H54 (cell line): ENCODE measurements around the gene MIX23.

Experiments
- DNase-seq: peaks from one replicate; pipeline ENCODE4 v3.0.0; 2011; ENCODE audit warnings: low spot score, mixed read lengths; ENCODE audit not compliant: insufficient read length
- FAIRE-seq: peaks from 3 replicates; lab custom pipeline; 2011; peaks lifted over from hg19 to GRCh38; lab: Jason Lieb, UNC
- POLR2A ChIP-seq: IDR thresholded peaks from 2 replicates; pipeline ENCODE4 v1.6.1; 2011; ENCODE audit warnings: low read depth, mild to moderate bottlenecking, low read length

MIX23 gene

GRCh38 chr3:122382888-122383666 lies at the start of gene MIX23:
Gene MIX23, minus strand, starts transcription at chr3:122383231. Its CDS starts 7 bp downstream, at chr3:122383224.
- peak; percentile 60 for TF ChIP-seq POLR2A
- FAIRE-seq (peak; percentile 88), DNase-seq (peak; percentile 69)

- no peak for DNase-seq
- no peak for TF ChIP-seq POLR2A
- no peak for FAIRE-seq
Measured at GRCh38 chr3:122430371-122430770, 47.3 kb upstream of the MIX23 start.

- TF ChIP-seq POLR2A, result no peak
- DNase-seq (no peak), FAIRE-seq (peak; percentile 58)
Measured at GRCh38 chr3:122427857-122428471, 44.9 kb upstream of the MIX23 start.

GRCh38 chr3:122421836-122422235 lies 38.8 kb upstream of the MIX23 start:
- peak; percentile 70 for FAIRE-seq
- no peak for TF ChIP-seq POLR2A

GRCh38 chr3:122421101-122421500 lies 38.1 kb upstream of the MIX23 start:
- TF ChIP-seq POLR2A, result no peak
- FAIRE-seq (no peak), DNase-seq (no peak)

More at GRCh38 chr3:122421836-122422235, 38.8 kb upstream of the MIX23 start:
- no peak for DNase-seq

- FAIRE-seq (no peak), DNase-seq (no peak)
- no peak for TF ChIP-seq POLR2A
Measured at GRCh38 chr3:122416966-122417365, 33.9 kb upstream of the MIX23 start.

- peak; percentile 49 for TF ChIP-seq POLR2A
- DNase-seq (peak; percentile 77), FAIRE-seq (peak; percentile 97)
Measured at GRCh38 chr3:122415762-122416654, 33.0 kb upstream of the MIX23 start, which contains the start of gene WDR5B. Gene WDR5B, minus strand, starts transcription at chr3:122416062. Its CDS starts 534 bp downstream, at chr3:122415528.

GRCh38 chr3:122415104-122415744 lies 32.2 kb upstream of the MIX23 start:
- DNase-seq (peak; percentile 23), FAIRE-seq (peak; percentile 87)
- TF ChIP-seq POLR2A, result no peak

GRCh38 chr3:122414391-122414790 lies 31.4 kb upstream of the MIX23 start:
- FAIRE-seq, result no peak
- no peak for TF ChIP-seq POLR2A
- DNase-seq, result no peak

- no peak for TF ChIP-seq POLR2A
- FAIRE-seq (no peak), DNase-seq (no peak)
Measured at GRCh38 chr3:122410639-122411038, 27.6 kb upstream of the MIX23 start.

GRCh38 chr3:122410111-122410510 lies 27.1 kb upstream of the MIX23 start:
- DNase-seq, result no peak
- FAIRE-seq, result no peak
- TF ChIP-seq POLR2A, result no peak

- FAIRE-seq (no peak), DNase-seq (no peak)
- TF ChIP-seq POLR2A, result no peak
Measured at GRCh38 chr3:122409446-122409845, 26.4 kb upstream of the MIX23 start.

GRCh38 chr3:122407946-122408345 lies 24.9 kb upstream of the MIX23 start:
- TF ChIP-seq POLR2A, result no peak
- DNase-seq (no peak), FAIRE-seq (no peak)
